Right renal cortex interstitium (tissue), 3 donors: Measurements from ENCODE around the gene PRX. TPM values are rescaled to one million over a fixed set of nuclear protein-coding genes. Genes with fewer than 3 reads are reported as not detected.
"Not testable (repeated sequence)": the region's sequence is repeated elsewhere in the genome, so short reads cannot be mapped to it uniquely, and the experiment has no call there.

Source experiments
- DNase-seq, 3 donors: peaks; one replicate each; pipeline ENCODE4 v3.0.0-alpha.2; 2013; ENCODE audit warnings: low read depth in 3 of 3, low spot score in 2 of 3
- polyA plus RNA-seq, 3 donors: library from polyadenylated mRNA; unstranded; fragments of 120-200 nt; gene quantifications; one replicate each; pipeline ENCODE4 v1.2.1, GENCODE V29; 2013; ENCODE audit not compliant: insufficient read length in 3 of 3

PRX gene
- polyA plus RNA-seq, 3 donors, result 10.6 to 11.9 (median 11.1) TPM

GRCh38 chr19:40393894-40394815 lies 19.0 kb downstream of the PRX start:
- DNase-seq, result no peak

GRCh38 chr19:40392894-40393517 lies 20.2 kb downstream of the PRX start:
- DNase-seq, result no peak

- DNase-seq, result no peak
These were observed 21.1 kb downstream of the PRX start for GRCh38 chr19:40392123-40392522.

GRCh38 chr19:40390084-40390742 lies 23.0 kb downstream of the PRX start, which contains the start of gene HIPK4:
HIPK4 (minus strand) TSS chr19:40390181; CDS start chr19:40389902, 279 bp downstream.
- DNase-seq, result no peak

GRCh38 chr19:40389404-40390083 lies 23.6 kb downstream of the PRX start:
- no peak for DNase-seq

GRCh38 chr19:40388481-40388880 lies 24.7 kb downstream of the PRX start:
- no peak for DNase-seq

GRCh38 chr19:40387155-40387554 lies 26.0 kb downstream of the PRX start:
- DNase-seq, result no peak

GRCh38 chr19:40383668-40384248 lies 29.4 kb downstream of the PRX start:
- no peak for DNase-seq

GRCh38 chr19:40381321-40381720 lies 31.9 kb downstream of the PRX start:
- no peak for DNase-seq

GRCh38 chr19:40380199-40381037 lies 32.8 kb downstream of the PRX start:
- DNase-seq, result no peak

- DNase-seq, result no peak
These were observed 33.6 kb downstream of the PRX start for GRCh38 chr19:40379446-40380198.

- DNase-seq, result no peak
These were observed 34.7 kb downstream of the PRX start for GRCh38 chr19:40378509-40378908.

GRCh38 chr19:40377876-40378385 lies 35.2 kb downstream of the PRX start:
- DNase-seq, result no peak

GRCh38 chr19:40376286-40376862 lies 36.8 kb downstream of the PRX start:
- DNase-seq, result no peak

- DNase-seq, result no peak
These were observed 39.1 kb downstream of the PRX start for GRCh38 chr19:40374084-40374483.

GRCh38 chr19:40371802-40372122 lies 41.4 kb downstream of the PRX start:
- no peak for DNase-seq

- no peak for DNase-seq
These were observed 42.0 kb downstream of the PRX start for GRCh38 chr19:40370997-40371801.

GRCh38 chr19:40370253-40370652 lies 42.9 kb downstream of the PRX start:
- not testable (repeated sequence) for DNase-seq
